CMK (cell line): Measurements from ENCODE around the gene PARP1.
"Not testable (repeated sequence)": the region's sequence is repeated elsewhere in the genome, so short reads cannot be mapped to it uniquely, and the experiment has no call there.

Source experiments
- DNase-seq: peaks from one replicate; pipeline ENCODE4 v3.0.0-alpha.2; 2010; ENCODE audit warnings: low read depth

The PARP1 gene

DNA sequence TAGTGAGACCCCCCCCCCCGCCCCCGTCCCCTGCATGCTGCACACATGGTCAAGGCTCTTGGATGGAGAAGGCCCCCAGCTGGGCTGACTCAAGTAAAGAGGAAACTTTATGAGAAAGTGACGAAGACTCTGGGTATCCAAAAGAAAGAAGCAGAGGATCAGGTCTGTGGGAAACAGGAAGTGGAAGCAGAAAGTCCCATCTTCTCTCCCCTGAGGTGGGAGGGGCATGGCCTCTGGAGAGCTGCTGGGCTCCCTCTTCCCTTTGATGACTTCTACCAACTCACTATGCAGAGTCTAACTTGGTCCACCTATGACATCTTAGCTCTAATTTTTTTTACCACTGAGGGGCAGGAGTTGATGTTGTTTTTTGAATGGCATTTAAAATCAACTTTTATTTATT is 56.2 kb downstream of the PARP1 start:
- DNase-seq = no peak

DNA sequence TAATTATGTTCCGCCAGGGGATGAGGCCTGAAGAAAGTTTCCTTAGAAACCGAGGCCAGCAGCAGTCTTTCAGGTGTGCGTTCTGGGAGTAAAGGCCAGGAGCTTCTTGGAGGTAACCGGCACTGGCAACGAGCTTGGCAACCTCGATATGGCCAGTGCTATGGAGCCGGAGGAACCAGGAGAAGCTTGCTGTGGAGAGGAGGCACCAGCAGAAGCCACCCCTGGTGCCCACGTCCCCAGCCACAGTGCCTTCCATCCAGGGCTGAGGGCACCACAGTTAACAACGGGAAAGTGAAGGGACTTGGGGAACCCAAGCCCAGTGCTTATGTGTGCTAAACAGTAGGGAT is 57.4 kb downstream of the PARP1 start:
- no peak for DNase-seq

GRCh38 chr1:226349801-226350518 is 57.9 kb downstream of the PARP1 start:
- DNase-seq = peak; percentile 87

DNA sequence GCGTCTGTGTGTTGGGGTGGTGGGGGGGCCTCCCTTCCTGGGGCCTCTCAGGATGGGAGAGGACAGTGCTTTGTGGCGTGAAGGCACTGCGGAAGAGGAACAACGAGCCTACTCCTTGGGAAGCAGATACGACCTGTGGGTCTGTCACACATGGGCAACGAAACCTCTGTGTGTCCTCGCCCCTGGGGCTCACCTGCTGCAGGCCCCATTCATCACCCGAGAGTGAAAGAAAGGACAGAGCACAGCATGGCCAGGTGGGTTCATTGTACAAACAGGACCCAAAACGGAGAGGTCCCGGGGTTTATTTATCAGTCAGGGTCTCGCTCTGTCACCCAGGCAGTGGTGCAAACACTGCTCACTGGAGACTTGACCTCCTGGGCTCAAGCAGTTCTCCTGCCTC is 58.8 kb downstream of the PARP1 start:
- no peak for DNase-seq

DNA sequence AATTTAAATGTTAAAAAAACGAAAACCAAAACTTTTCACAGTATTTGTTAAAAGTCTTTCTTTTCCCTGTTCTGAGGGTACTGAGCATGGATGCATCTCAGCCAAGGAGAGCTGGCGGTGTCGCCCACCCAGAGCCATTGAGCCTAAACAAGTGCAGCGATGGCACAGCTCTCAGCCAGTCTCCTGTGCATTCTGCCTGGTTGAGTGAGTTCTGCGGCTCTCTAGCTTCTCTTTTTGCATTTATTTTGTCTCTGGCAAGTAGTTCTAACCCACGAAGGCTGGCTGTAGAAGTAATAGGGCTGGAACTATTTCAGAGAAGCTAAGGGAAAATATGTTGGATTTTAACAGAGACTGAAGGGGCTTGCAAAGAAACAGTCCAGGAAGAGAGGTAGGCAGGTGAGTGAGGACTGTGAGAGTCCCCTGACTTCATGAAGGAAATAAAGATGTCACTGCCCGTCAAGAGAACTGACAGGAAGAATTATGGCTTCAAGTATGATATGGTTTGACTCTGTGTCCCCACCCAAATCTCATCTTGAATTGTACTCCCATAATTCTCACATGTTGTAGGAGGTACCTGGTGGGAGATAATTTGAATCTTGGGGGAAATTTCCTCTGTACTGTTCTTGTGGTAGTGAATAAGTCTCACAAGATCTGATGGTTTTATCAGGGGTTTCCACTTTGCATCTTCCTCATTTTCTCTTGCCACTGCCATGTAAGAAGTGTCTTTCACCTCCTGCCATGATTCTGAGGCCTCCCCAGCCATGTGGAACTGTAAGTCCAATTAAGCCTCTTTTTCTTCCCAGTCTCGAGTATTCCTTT is 63.2 kb downstream of the PARP1 start:
- no peak for DNase-seq

GRCh38 chr1:226342656-226343055 is 65.2 kb downstream of the PARP1 start:
- no peak for DNase-seq

GRCh38 chr1:226340111-226340510 is 67.8 kb downstream of the PARP1 start:
- DNase-seq = not testable (repeated sequence)

DNA sequence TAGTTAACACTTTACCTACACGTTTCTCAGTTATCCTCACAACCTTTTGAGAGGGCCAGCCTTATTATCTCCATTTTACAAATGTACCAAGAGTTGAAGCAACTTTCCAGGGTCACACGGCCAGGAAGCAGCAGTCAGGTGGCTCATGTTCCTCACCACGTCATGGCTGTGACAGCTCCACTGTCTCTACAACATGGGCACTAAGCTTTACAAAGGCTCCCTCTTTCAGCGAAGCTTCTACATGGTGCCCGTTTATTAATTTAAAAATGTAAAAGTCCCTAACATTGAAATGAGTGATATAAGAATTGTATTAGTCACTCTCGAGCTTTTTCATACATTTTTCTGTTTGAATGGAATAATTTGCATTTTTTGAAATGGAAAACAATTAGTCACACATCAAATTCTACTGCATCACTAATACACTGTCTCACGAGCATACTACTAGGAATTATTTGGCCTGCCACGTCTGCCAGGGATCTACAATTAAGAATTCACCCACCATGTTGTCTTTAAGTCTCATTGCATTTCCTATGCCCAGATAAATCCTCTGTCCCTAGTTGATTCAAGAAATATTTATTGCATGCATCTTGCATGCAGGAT is 70.5 kb downstream of the PARP1 start:
- no peak for DNase-seq

- no peak for DNase-seq
These were observed 72.2 kb downstream of the PARP1 start for GRCh38 chr1:226335661-226336060.

DNA sequence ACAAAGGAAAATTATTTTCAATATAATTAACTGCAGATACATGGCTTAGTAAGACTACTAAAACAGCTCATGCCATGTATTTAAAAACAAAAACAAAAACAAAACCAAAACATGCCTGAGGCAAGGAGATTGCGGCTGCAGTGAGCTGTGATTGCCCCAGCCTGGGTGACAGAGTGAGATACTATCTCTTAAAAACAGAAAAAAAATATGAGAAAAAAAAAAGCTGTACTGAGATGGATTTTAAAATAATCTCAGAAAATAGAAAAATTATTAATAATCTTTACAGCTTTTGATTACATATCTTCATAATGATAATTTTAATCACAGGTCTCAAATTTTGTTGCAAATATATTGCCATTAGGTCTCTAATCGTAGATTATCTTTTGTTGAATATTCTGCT is 74.9 kb downstream of the PARP1 start:
- DNase-seq = no peak

DNA sequence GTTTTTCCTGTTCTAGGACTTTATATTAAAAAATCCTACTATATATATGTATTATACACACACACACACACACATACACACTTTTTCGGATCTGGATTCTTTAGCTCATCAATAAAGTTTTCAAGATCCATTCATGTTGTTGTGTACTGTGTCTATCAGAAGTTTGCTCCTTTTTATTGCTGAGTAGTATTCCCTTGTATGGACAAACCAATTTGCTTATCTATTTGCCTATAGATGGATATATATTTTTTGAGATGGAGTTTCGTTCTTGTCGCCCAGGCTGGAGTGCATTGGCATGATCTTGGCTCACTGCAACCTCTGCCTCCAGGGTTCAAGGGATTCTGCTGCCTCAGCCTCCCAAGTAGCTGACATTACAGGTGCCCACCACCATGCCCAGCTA is 78.7 kb downstream of the PARP1 start:
- DNase-seq = no peak

GRCh38 chr1:226327761-226328162 is 80.1 kb downstream of the PARP1 start:
- no peak for DNase-seq

- no peak for DNase-seq
These were observed 82.7 kb downstream of the PARP1 start for GRCh38 chr1:226325178-226325577.

DNA sequence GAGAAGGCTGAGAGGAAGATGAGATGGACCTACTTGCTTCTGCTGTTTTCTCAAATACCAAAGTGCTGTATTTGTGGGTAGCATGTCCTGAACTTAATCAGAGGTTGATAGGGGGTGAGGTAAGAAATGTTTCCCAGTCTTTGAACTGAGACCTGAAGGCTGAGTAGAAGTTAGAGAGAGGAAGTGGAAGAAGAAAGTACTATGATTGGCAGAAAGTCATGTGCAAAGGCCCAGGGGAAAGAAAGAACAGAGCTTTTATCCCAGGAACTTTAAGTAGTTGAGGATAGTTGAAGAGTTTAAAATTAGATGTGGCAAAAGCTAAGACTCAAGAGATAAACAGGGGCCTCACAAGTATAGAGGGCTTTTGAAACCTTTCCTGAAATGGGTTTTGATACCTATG is 83.4 kb downstream of the PARP1 start:
- no peak for DNase-seq

DNA sequence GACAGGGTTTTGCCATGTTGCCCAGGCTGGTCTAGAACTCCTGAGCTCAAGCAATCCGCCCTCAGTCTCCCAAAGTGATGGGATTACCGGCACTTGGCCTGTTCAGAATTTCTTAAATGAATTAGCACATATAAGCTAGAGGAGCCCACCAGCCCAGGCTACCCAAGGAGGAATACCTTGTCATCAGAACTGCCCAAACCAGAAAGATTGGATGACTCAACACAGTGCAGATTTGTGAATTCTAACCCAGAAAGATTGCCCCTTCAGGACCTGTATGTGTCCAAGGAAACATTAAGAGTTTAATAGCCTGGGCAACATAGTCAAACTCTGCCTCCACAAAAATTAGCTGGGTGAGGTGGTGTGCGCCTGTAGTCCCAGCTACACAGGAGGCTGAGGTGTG is 84.9 kb downstream of the PARP1 start:
- DNase-seq = no peak

DNA sequence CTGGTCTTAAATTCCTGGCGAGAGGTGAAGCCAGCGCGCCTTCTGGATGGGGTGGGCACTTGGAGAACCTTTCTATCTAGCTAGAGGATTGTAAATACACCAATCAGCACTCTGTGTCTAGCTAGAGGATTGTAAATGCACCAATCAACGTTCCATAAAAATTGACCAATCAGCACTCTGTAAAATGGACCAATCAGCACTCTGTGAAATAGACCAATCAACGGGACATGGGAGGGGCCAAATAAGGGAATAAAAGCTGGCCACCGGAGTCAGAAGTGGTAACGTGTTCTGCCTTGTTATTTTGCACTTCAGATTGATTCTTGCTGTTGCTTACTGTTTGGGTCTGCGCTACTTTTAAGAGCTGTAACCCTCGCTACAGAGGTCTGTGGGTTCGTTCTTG is 87.0 kb downstream of the PARP1 start:
- no peak for DNase-seq

- no peak for DNase-seq
These were observed 89.4 kb downstream of the PARP1 start for GRCh38 chr1:226318471-226318870.

DNA sequence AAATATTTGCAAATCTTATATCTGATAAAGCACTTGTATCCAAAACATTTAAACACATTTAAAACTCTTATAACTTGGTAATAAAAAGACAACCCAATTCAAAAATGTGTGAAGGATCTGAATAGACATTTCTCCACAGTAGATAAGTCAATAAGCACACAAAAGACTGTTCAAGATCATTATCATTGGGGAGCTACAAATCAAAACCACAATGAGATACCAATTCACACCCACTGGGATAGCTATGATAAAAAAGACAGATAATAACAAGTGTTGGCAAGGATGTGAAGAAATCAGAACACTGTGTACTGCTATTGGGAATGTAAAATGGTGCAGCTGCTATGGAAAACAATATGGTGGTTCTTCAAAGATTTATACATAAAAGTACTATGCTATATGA is 93.8 kb downstream of the PARP1 start:
- no peak for DNase-seq

DNA sequence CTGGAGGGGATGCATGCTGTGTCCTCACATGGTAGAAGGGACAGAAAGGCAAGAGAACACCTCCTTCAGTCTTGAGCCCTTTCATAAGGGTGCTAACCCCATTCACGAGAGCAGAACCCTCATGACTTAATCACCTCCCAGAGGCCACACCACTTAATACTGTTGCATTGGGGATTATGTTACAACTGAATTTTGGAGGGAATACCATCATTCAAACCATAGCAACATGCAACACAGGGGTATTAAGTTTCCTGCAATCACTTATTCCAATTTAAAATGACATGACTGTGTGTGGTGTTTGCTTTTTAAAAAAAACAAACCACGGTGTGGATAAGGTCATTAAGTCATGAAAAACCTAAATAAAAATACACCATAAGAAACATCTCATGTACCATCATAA is 95.8 kb downstream of the PARP1 start:
- no peak for DNase-seq

GRCh38 chr1:226311376-226311775 is 96.5 kb downstream of the PARP1 start:
- no peak for DNase-seq
